ENCODE results near the gene SMYD5. TPM values are rescaled to one million over a fixed set of nuclear protein-coding genes. Genes with fewer than 3 reads are reported as not detected.

The SMYD5 gene
- total and polyA plus RNA-seq, 4 donors = 10.8 to 19.5 (median 15.9) TPM

- H3K27me3 ChIP-seq (ENCODE audit: control insufficient read depth in 3 of 3, insufficient read depth in 3 of 3, low read length in 2 of 3) = peaks cover 0 to 37% (median 20%) of the 10 kb centered on the region in 3 donors
- no peaks in the 10 kb centered on the region for H3K36me3 ChIP-seq (ENCODE audit: control insufficient read depth in 4 of 4, insufficient read depth in 4 of 4, low read length in 4 of 4)
- TF ChIP-seq, protein P1, sequence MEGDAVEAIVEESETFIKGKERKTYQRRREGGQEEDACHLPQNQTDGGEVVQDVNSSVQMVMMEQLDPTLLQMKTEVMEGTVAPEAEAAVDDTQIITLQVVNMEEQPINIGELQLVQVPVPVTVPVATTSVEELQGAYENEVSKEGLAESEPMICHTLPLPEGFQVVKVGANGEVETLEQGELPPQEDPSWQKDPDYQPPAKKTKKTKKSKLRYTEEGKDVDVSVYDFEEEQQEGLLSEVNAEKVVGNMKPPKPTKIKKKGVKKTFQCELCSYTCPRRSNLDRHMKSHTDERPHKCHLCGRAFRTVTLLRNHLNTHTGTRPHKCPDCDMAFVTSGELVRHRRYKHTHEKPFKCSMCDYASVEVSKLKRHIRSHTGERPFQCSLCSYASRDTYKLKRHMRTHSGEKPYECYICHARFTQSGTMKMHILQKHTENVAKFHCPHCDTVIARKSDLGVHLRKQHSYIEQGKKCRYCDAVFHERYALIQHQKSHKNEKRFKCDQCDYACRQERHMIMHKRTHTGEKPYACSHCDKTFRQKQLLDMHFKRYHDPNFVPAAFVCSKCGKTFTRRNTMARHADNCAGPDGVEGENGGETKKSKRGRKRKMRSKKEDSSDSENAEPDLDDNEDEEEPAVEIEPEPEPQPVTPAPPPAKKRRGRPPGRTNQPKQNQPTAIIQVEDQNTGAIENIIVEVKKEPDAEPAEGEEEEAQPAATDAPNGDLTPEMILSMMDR (IDR thresholded peaks at IDR 0.05; ENCODE audit: control extremely low read depth, extremely low read depth) = no peak
- 31 to 44% methylated on average over 19 to 22 of the region's 22 CpGs for WGBS, 2 donors
- no peak for DNase-seq
- no peak overlapping the region for H3K9ac ChIP-seq (ENCODE audit: insufficient read depth in 1 of 2, low read length in 2 of 2)
- ATAC-seq (ENCODE audit: insufficient read depth, low FRiP score) = no peak
- H3K27ac ChIP-seq (ENCODE audit: low read depth in 1 of 2, low read length in 1 of 2) = no peak overlapping the region
- peaks cover 0 to 8% (median 0%) of the 10 kb centered on the region in 5 donors for H3K4me1 ChIP-seq (ENCODE audit: control insufficient read depth in 5 of 5, insufficient read depth in 5 of 5, low read length in 5 of 5)
- no peak overlapping the region for H3K4me3 ChIP-seq
- peaks cover 0 to 8% (median under 1%) of the 10 kb centered on the region in 4 donors for H3K9me3 ChIP-seq (ENCODE audit: control insufficient read depth in 4 of 4, insufficient read depth in 3 of 4, low read length in 3 of 4)
Observed at GRCh38 chr2:73269686-73270465, 55.8 kb downstream of the SMYD5 start.

DNA sequence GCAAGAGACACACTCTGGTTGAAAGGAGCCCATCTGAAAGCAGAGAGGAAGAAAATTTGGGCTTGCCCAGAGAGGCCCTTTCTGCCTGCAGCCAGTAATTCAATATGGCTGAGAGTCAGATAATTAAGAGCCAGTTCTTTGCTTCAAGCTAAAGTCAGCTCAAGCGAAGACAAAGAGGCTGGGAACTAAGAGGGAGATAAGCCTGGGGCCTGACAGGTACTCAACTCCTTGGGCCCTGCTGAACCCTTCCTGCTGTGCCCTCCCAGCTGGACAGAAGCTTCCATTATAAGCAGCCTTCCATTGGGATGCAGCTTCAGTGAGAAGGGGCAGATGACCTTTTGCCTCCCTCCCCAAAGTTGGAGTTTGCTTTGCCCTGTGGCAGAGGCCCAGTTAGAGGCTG, 58.2 kb downstream of the SMYD5 start:
- Histone ChIP-seq H3K27ac (ENCODE audit: low read depth in 1 of 2, low read length in 1 of 2) (no peak overlapping the region), H3K36me3 (ENCODE audit: control insufficient read depth in 4 of 4, insufficient read depth in 4 of 4, low read length in 4 of 4) (no peaks in the 10 kb centered on the region), H3K27me3 (ENCODE audit: control insufficient read depth in 3 of 3, insufficient read depth in 3 of 3, low read length in 2 of 3) (peaks cover 0 to 32% (median 16%) of the 10 kb centered on the region in 3 donors), H3K4me1 (ENCODE audit: control insufficient read depth in 5 of 5, insufficient read depth in 5 of 5, low read length in 5 of 5) (peaks cover 0 to 8% (median 0%) of the 10 kb centered on the region in 5 donors), H3K4me3 (no peak overlapping the region), H3K9me3 (ENCODE audit: control insufficient read depth in 4 of 4, insufficient read depth in 3 of 4, low read length in 3 of 4) (peaks cover 0 to 9% (median under 1%) of the 10 kb centered on the region in 4 donors), H3K9ac (ENCODE audit: insufficient read depth in 1 of 2, low read length in 2 of 2) (no peak overlapping the region)
- TF ChIP-seq, protein P1 (IDR thresholded peaks at IDR 0.05; ENCODE audit: control extremely low read depth, extremely low read depth) = no peak
- no peak for DNase-seq
- WGBS, 2 donors = 87 to 91% methylated on average over 1 of the region's 1 CpG
- no peak for ATAC-seq (ENCODE audit: insufficient read depth, low FRiP score)

Other genes with a start within 250 kb of the SMYD5 start
- 10 to 100 TPM; 10.4 to 15.6 TPM for gene SFXN5, start 142.5 kb upstream of the SMYD5 start, total RNA-seq
- 1 to 10 TPM; 8.3 to 8.9 TPM for gene SFXN5, start 142.5 kb upstream of the SMYD5 start, polyA plus RNA-seq
- gene RAB11FIP5, start 101.3 kb upstream of the SMYD5 start, total RNA-seq = 10 to 100 TPM; 11.0 to 23.8 TPM
- 10 to 100 TPM; 10.0 to 12.7 TPM for gene RAB11FIP5, start 101.3 kb upstream of the SMYD5 start, polyA plus RNA-seq
- gene NOTO, start 11.7 kb upstream of the SMYD5 start, total RNA-seq = not detected
- not detected for gene NOTO, start 11.7 kb upstream of the SMYD5 start, polyA plus RNA-seq
- 10 to 100 TPM in 1 of 2 donors, 1 to 10 TPM in 1; 4.4 to 20.7 TPM for gene PRADC1, start 19.0 kb downstream of the SMYD5 start, total RNA-seq
- 10 to 100 TPM; 18.7 to 18.8 TPM for gene PRADC1, start 19.0 kb downstream of the SMYD5 start, polyA plus RNA-seq
- gene CCT7, start 20.1 kb downstream of the SMYD5 start, total RNA-seq = 100 to 1,000 TPM; 129 to 207 TPM
- gene CCT7, start 20.1 kb downstream of the SMYD5 start, polyA plus RNA-seq = 100 to 1,000 TPM; 163 to 193 TPM
- gene FBXO41, start 70.2 kb downstream of the SMYD5 start, total RNA-seq = 1 to 10 TPM in 1 of 2 donors, under 1 TPM in 1; 0.97 to 5.0 TPM
- 1 to 10 TPM in 1 of 2 donors, under 1 TPM in 1; 0.93 to 2.4 TPM for gene FBXO41, start 70.2 kb downstream of the SMYD5 start, polyA plus RNA-seq
- not detected for gene EGR4, start 79.3 kb downstream of the SMYD5 start, total RNA-seq
- gene EGR4, start 79.3 kb downstream of the SMYD5 start, polyA plus RNA-seq = under 1 TPM in 1 of 2 donors, not detected in 1; 0.30 TPM
- 10 to 100 TPM; 30.5 to 58.0 TPM for gene ALMS1, start 171.6 kb downstream of the SMYD5 start, total RNA-seq
- gene ALMS1, start 171.6 kb downstream of the SMYD5 start, polyA plus RNA-seq = 10 to 100 TPM in 1 of 2 donors, 1 to 10 TPM in 1; 7.2 to 10.5 TPM